NCI-H524 treated with DMSO at 0.1 percent for 48 hours (cell line): Measurements from ENCODE around the gene GALNTL6.

ENCODE experiments used
- DNase-seq: peaks from one replicate; lab custom pipeline; 2025; lab: John Stamatoyannopoulos, UW

The GALNTL6 gene

DNA sequence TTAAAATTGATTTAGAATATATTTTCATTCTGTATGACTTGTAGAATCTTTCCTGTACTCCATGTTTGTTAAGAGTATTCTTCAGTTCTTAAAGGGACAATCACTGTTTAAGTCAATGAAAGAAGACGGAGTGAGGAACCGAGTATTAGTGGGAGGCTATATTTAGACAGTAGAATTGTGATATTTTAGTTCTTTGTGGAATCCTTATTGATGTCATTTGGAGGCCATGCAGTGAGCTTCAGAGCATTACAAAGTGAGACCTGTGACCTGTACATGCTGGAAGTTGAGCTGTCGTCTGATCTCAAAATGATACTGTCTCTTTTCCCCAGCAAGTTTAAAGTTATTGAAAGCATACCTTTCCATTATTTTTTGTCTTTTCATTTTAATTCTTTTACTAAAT lies 394.7 kb downstream of the GALNTL6 start:
- no peak for DNase-seq

DNA sequence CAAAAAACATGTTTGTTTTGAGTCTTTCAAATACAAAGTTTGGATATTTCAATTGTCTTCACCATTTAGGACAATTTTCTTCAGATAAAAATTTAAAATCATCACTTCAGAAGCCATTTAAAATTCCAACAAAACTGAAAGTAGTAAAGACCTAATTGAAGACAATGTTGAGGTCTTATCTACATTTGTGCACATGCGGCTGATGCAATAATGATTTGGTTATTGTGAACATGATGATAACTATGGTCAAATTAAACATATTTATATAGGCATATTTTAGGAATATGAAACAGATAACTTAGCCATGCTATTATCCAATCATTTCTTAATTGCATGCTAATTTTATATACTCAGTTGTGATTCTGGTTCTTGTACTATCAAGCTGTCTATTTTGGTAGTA lies 407.5 kb downstream of the GALNTL6 start:
- no peak for DNase-seq

DNA sequence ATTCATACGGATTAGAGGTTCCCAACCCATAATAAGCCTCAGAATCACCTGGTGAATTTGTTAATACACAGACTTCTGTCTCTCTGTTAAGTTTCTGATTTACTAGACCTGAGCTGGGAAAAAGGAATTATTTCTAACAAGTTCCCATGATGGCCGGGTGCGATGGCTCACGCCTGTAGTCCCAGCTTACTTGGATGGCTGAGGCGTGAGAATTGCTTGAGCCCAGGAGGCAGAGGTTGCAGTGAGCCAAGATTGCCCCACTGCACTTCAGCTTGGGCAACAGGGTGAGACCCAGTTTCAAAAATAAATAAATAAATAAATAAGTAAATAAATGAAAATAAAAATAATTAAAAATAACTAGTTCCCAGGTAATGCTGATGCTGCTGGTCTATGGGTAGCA lies 412.3 kb downstream of the GALNTL6 start:
- DNase-seq, result no peak

DNA sequence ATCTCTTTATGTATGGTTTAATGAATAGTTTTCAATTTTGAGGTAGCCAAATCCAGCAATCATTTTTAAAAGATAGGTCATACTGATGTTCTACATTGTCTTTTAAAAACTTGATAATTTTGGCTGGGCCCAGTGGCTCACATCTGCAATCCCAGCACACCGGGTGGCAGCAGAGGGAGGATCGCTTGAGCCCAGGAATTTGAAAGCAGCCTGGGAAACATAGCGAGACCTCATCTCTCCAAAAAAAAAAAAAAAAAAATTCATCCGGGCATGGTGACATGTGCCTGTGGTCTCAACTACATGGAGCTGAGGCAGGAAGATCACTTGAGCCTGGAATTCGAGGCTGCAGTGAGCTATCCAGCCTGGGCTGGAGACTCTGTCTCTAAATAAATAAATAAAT lies 419.8 kb downstream of the GALNTL6 start:
- no peak for DNase-seq

DNA sequence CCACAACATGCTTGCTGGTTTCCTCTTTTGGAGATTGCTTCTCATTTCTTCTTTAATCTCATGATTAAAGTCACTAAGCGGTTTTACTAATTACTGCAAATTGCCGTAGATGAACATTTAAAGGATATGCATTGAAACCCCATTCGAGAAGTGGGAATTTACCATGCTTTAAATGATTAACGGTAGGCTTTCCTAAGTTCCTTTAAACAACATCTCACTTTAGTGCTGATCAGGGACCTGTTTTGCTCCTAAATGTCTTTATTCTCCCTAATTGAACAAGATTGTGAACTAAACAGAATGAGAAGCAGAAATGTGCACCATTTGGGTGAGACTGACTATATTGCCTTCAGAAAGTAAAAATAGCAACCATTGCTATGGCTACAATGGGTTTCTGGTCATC lies 430.3 kb downstream of the GALNTL6 start:
- no peak for DNase-seq

DNA sequence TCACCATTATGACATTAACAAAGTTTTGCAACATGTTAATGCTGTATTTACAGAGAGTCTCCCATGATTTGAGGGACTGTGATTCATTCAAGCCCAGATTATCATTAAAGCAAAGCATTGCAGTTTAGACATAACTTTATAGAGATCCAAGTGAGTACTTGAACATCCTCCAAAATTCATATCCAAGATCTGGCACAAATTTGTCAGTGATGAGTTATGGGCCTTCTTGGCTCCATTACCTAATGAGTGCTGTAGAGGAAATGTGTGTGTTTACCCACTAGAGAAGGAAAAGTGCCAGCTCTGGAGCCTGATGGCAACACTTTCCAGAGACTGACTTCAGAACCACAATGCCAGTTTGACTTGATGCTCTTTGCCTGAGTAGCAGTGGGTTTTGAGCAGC lies 432.3 kb downstream of the GALNTL6 start:
- no peak for DNase-seq

DNA sequence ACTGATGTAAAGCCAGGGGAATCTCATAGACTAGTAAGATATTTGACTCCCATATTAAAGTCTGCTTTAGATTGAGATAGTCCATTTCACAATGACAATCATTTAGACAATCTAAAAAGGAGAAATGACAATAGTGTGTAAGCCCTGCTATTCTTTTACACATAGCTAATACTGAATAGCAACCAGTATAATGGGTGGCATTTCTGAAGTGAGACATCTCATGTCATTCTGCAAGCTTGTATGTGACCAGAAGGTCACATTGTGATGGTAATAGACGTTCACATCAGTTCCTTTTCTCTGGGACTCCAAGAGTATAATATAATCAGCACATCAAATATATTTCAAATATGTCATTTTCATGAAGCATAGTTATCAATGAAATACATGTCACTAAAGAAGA lies 440.2 kb downstream of the GALNTL6 start:
- no peak for DNase-seq

DNA sequence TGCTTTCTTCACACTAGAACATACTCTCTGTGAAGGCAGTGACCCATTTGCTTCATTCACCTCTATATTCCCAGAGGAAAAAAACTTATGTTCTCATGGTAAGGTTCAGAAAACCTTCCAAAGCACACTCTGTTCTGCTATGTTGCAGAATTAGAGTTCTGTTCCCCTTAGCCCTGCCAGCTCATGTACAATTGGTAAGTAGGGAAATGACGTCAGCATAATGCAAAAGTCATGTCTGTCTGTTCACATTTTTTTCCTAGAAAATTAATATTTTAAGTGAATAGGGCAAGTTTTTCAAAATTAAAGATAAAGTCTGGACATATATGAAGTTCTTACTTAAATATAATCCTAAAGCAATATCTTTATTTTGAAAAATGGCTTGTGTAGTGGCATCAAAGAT lies 443.6 kb downstream of the GALNTL6 start:
- no peak for DNase-seq

DNA sequence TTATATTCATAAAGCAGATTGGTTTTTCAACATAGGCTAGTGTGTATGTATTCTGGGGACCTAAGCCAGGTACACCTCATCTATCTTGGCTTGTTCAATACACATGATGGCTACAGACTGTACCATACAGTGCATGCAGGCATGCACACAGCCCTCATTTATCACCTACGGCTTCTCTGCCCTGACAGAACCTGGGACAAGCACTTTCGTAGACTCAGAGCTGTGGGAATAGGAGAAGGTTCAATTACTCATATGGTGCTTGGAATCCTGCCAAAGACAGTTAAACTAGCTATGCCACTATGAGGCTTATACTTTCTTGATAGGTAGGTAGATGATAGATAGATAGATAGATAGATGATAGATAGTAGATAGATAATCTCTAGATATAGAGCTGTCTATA lies 457.2 kb downstream of the GALNTL6 start:
- peak; percentile 18 for DNase-seq

DNA sequence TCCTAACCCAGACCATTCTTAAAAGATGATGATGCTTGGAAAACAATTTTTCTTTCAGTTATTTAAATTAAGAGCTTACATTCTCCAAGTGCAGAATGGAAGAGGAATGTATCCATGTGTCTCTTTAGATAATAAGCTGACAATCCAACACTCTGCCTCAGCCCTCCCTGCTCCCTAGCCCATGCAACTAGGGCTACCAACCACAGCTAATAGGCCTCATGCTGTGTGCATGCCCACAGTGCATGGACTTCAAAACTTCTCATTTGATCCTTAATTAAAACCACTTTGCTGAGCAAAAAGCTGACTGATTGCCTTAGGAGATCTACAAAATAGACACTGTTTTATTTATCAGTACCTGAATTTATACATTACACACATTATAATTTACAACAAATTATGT lies 473.9 kb downstream of the GALNTL6 start:
- DNase-seq, result no peak

DNA sequence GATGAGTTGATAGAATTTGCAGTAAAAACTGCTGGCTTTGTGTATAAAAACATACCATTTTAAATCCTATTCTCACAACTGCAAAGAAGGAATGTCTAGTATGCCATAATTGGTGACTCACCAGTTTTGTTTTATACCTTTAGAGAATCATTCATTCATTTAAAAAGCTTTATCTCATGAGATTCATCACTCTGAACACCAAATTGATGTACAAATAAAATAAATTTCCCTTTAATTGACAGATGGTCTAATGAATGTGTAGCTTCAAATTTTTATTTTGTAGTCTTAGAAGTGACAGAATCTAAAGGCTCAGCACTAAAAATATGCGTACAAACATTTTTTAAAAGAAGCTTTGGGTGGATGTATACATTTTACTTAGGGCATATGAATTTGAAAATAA lies 492.5 kb downstream of the GALNTL6 start:
- DNase-seq, result no peak

DNA sequence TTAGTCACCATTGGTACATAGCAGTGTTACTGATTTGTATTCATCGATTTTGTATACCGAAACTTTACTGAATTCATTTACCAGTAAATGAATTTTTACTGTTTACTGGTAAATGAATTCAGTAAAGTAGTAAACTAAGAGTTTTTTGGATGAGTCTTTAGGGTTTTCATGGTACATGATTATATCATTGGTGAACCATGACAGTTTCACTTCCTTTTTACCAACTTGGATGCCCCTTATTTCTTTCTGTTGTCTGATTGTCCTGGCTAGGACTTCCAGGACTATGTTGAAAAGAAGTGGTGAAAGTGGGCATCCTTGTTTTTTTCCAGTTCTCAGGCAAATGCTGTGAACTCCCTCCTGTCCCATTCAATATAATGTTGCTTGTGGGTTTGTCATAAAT lies 494.9 kb downstream of the GALNTL6 start:
- no peak for DNase-seq

DNA sequence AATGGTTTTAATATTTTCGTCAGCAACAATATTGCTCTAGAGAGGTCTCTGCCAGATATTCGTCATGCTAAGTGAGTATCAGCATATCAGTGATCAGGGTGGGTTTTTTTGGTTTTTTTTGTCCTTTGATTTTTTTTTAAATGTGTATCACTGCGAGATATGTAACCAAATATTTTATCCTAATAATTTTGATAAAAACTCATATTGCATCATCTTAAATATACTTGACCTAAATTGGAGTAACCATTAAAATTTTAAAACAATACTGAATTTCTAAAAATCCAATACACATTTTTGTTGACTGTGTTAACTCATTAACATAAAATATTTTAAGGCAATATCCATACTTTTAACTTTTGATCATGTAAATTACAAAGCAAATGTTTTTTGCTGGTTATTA lies 498.5 kb downstream of the GALNTL6 start:
- no peak for DNase-seq

DNA sequence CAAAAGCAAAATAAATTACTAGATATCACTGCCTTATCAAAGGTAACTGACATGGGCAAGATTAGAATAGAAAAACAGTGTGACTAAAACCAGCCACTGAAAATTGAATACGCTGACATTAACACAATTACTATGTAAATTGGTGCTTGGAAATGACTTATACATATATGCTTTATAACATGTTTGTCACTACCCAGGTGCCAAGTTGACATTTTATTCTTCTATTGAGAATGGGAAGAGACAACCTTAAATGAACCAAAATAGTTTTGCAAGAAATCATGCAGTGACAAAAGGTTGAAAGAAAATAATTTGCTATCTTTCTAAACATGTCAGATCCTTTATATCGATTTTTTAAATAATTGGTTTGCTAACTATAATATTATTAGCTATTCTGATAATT lies 510.1 kb downstream of the GALNTL6 start:
- DNase-seq, result no peak

DNA sequence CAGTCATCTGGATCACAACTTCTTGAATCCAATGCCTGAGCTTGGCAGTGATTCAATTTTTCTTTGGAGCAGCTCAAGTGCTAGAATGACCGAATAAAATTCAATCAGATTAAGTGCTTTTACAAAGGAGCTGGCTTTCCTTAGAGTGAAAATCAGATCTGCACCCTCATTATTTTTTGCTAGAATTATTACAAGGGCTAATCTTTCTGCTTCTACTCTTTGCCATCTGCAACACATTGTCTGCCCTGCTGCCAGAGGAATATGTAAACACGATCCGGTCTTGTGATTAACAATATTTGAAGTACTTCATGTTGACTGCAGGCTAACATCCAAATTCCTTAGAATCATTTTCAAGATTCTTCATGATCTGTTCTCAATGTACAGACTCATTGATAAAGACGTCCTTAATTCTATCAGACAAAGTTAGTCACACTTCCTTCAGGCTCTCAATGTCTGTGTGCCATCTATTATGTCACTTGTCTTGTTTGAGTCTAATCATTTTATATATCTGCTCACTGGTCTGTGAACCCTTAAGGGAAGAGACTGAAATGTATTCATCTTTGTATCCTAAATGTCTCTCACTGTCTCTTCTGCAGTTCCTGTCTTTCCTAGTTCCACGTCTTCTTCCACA lies 531.2 kb downstream of the GALNTL6 start:
- DNase-seq, result peak; percentile 70

DNA sequence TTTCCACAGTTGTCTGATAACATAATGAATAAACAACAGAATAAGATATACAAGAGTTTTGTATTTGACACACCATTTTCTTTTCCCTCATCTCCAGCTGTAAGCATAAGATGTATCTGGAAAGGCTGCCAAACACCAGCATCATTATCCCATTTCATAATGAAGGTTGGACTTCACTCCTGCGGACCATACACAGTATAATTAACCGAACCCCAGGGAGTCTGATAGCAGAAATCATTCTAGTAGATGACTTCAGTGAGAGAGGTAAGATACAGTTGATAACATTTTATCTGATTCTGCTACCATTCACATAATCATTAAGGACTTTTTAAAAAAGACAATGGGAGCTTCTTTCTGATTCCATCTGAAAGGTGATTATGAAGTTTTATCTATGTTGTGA lies 535.2 kb downstream of the GALNTL6 start:
- no peak for DNase-seq

DNA sequence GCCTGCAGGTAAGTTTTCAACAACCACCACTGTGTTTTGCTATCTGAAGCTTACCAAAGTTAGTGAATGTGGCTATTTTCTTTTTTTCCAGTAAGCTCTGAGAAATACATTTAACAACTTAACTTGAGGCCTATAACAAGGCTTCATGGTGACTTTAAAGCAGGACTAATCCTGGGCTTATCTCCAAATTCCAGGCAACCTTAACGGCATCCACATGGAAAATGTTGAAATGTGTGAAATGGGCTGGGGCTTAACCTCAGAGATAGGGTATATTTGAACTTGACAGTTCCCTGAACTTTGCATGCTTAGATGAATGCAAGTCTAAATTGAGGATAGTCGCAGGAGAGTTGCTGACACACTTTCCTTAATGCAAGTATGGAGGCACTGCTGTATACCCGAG lies 539.2 kb downstream of the GALNTL6 start:
- DNase-seq, result no peak

DNA sequence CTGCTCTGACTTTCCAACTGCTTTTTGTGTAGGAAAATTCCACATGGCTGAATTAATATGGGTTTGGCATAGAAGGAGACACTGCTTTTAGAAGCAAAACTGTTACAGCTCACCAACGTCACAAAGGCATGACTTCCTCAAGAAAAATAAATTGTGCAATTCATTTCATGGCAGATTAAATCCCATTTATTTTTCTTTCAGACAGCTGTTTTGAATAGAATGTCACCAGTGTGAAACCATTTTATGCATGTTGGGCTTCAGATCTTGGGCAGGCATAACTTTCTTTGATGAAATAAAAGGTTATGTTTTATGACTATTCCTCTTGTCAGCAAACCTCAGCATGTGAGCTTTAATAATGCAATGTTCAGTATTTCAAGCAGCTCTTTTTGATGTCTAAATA lies 542.8 kb downstream of the GALNTL6 start:
- no peak for DNase-seq

DNA sequence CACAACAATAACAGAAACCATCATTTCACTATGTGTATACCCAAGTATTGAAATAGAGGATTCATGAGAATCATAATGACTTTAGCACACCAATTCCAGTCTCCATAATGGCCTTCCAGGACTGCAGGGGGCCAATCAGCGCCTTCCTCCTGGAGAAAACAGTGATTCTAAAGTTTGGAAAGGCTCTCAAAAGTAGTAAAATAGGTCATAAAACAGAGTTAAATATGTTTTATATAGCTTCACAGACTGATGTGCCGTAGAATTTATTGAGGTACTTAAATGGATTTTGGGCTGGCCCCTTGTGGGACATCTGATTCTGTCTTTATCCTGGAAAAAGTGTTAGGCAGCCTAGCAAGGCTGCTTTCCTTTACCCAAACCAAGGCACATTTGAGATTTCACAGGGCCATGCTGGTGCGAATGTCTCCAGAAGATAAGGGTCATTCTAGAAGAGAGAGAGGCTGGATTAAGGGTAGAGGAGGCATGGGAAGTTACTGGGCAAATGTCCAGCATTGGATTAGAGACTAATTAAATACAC lies 543.9 kb downstream of the GALNTL6 start:
- DNase-seq, result no peak

DNA sequence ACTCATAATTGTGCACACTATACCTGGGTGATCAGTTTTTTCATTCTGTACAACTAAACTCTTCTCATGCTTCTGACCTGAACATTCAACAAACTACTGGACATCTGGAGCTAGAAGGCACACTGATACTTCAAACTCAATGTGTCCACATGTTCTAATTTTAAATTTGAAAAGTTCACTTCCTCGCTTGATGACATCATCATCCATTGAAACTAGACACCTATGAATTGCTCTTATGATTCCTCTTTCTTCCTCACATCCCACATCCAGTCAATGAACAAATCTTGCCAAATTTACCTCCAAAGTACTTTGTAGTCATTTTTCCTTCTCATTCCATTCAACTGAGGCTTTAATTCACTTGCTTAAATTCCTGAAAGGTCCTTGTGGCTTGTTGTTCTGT lies 549.4 kb downstream of the GALNTL6 start:
- no peak for DNase-seq

DNA sequence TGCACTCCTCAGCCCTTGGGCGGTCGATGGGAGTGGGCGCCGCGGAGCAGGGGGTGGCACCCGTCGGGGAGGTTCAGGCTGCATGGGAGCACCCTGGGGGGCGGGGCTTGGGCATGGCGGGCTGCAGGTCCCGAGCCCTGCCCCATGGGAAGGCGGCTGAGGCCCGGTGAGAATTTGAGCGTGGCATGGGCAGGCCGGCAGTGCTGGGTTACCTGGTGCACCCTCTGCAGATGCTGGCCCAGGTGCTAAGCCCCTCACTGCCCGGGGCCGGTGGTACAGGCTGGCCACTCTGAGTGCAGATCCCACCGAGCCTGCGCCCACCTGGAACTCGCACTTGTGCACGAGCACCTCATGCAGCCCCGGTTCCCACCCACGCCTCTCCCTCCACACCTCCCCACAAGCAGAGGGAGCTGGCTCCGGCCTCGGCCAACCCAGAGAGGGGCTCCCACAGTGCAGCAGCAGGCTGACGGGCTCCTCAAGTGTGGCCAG lies 556.3 kb downstream of the GALNTL6 start:
- no peak for DNase-seq

DNA sequence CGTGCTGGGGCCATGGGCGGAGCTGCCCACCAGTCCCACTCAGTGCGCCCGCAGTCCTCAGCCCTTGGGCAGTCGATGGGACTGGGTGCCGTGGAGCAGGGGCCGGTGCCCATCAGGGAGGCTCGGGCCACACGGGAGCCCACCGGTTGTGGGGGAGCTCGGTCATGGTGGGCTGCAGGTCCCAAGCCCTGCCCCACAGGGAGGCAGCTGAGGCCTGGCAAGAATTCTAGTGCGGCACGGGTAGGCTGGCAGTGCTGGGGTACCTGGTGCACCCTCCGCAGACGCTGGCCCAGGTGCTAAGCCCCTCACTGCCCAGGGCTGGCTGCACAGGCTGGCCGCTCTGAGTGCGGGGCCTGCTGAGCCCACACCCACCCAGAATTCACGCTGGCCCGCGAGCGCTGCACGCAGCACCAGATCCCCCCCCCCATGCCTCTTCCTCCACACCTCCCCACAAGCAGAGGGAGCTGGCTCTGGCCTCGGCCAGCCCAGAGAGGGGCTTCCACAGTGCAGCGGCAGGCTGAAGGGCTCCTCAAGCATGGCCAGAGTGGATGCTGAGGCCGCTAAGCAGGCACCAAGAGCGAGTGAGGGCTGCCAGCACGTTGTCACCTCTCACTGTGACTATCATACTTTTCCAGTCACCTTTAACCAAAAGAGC lies 564.4 kb downstream of the GALNTL6 start:
- DNase-seq, result no peak

DNA sequence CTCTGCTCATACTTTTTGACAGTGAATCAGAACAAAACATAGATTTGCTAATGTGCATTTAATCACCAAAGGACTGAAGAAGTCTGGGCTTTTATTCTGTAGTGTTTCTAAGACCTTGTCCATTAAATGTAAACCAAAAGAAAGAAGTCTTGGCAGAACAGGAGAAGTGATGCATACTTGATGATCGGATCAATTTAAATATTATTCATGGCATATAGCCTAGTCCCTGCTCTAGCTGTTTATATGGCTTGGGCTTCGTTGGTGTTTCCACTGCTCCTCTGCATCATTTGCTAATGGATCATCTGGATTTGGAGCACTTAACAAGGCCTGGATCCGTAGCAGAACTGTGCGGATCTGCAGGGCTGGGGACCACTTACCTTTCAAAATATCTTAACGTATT lies 566.6 kb downstream of the GALNTL6 start:
- no peak for DNase-seq

DNA sequence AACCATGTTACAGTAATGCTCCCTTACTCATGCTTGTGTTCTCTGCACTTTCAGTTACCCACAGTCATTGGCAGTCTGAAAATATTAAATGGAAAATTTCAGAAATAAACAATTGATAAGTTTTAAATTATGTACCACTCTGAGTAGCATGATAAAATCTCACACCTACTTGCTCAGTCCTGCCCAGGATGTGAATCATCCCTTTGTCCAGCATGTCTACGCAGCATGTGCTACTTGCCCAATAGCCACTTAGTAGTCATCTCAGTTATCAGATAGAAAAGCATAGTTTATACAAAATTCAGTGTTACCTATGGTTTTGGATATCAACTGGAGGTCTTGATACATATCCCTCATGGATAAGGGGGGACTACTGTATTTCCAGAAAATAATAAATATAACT lies 577.1 kb downstream of the GALNTL6 start:
- no peak for DNase-seq
